Liver (tissue), 3 donors: Measurements from ENCODE around the gene ERFE.
"Not testable (repeated sequence)": the region's sequence is repeated elsewhere in the genome, so short reads cannot be mapped to it uniquely, and the experiment has no call there.

Source experiments
- GABPA ChIP-seq, 2 donors: IDR thresholded peaks in 1 of 2; conservative IDR thresholded peaks in 1 of 2; 2 replicates each; pipeline ENCODE4 v1.6.1; 2016; ENCODE audit warnings: antibody characterized with exemption in 2 of 2, mild to moderate bottlenecking in 1 of 2, moderate library complexity in 1 of 2
- NR2F2 ChIP-seq: IDR thresholded peaks from 2 replicates; pipeline ENCODE4 v1.6.1; 2016; ENCODE audit warnings: antibody characterized with exemption
- YY1 ChIP-seq: IDR thresholded peaks from 2 replicates; pipeline ENCODE4 v1.6.1; 2016; ENCODE audit warnings: antibody characterized with exemption, mild to moderate bottlenecking
- TF ChIP-seq, protein P1 (sequence below): fragments of 150-350 bp; IDR thresholded peaks from 2 replicates; pipeline ENCODE4 v1.5.1; 2017; ENCODE audit warnings: improper control_type of control experiment, low read depth, low read length; ENCODE audit not compliant: missing input control
- donor health status: healthy.
- donor health status: healthy.

DNA sequence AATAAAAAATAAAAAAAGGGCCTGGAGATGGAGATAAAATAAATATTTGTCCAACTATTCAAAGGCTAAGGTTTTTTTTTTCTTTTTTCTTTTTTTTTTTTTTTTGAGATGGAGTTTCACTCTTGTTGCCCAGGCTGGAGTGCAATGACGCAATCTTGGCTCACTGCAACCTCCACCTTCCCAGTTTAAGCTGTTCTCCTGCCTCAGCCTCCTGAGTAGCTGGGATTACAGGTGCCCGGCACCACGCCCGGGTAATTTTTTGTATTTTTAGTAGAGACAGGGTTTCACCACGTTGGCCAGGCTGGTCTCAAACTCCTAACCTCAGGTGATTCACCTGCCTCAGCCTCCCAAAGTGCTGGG lies 12.3 kb downstream of the ERFE start:
- not testable (repeated sequence) for TF ChIP-seq YY1; NR2F2; GABPA (IDR thresholded peaks at IDR 0.05 in 1 of 2, conservative IDR thresholded peaks at IDR 0.05 in 1 of 2)
- TF ChIP-seq, protein P1, sequence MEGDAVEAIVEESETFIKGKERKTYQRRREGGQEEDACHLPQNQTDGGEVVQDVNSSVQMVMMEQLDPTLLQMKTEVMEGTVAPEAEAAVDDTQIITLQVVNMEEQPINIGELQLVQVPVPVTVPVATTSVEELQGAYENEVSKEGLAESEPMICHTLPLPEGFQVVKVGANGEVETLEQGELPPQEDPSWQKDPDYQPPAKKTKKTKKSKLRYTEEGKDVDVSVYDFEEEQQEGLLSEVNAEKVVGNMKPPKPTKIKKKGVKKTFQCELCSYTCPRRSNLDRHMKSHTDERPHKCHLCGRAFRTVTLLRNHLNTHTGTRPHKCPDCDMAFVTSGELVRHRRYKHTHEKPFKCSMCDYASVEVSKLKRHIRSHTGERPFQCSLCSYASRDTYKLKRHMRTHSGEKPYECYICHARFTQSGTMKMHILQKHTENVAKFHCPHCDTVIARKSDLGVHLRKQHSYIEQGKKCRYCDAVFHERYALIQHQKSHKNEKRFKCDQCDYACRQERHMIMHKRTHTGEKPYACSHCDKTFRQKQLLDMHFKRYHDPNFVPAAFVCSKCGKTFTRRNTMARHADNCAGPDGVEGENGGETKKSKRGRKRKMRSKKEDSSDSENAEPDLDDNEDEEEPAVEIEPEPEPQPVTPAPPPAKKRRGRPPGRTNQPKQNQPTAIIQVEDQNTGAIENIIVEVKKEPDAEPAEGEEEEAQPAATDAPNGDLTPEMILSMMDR = not testable (repeated sequence)
